Head of caudate nucleus (tissue), 42 donors: ENCODE measurements around the gene ZC2HC1C.
"Not testable (repeated sequence)": the region's sequence is repeated elsewhere in the genome, so short reads cannot be mapped to it uniquely, and the experiment has no call there.

Experiments used
- DNase-seq, 42 donors: peaks; one replicate each; pipeline versions ENCODE4 v3.0.0 to v3.0.0-alpha.2; 2020 to 2021; ENCODE audit warnings: mixed read lengths in 7 of 42
- intact Hi-C: fragments of 100-400 bp; cut with DNase I; formaldehyde crosslinking; loops from one replicate; pipeline ENCODE4 v1.15.0; 2022

Gene ZC2HC1C

GRCh38 chr14:75051556-75051899 lies 17.9 kb upstream of the ZC2HC1C start:
- intact Hi-C loops: no loop called here
- DNase-seq: no peak

- no peak for DNase-seq
- intact Hi-C loops: no loop called here
Observed at GRCh38 chr14:75053396-75054291, 15.8 kb upstream of the ZC2HC1C start.

- intact Hi-C loops: no loop called here
- DNase-seq: no peak
Observed at GRCh38 chr14:75054421-75054820, 15.0 kb upstream of the ZC2HC1C start.

GRCh38 chr14:75059642-75060041 lies 9.8 kb upstream of the ZC2HC1C start:
- no peak for DNase-seq
- intact Hi-C loops: loop anchor here (10.0 kb wide), 1 partner anchor 55 kb away; the partner anchor contains the start of gene EIF2B2

- intact Hi-C loops: loop anchor here (10.0 kb wide), 1 partner anchor 56 kb away; the partner anchor contains the start of gene EIF2B2
- no peak for DNase-seq
Observed at GRCh38 chr14:75060420-75060819, 9.0 kb upstream of the ZC2HC1C start.

- intact Hi-C loops: loop anchor here (10.0 kb wide), 1 partner anchor 58 kb away; the partner anchor contains the start of gene EIF2B2
- DNase-seq: no peak
Observed at GRCh38 chr14:75063013-75063412, 6.4 kb upstream of the ZC2HC1C start.

- intact Hi-C loops: loop anchor here (10.0 kb wide), 1 partner anchor 59 kb away; the partner anchor contains the start of gene EIF2B2
- peak; percentile 88 to 97 (median 94) for DNase-seq
Observed at GRCh38 chr14:75063491-75064204, 5.8 kb upstream of the ZC2HC1C start, which contains the start of gene ACYP1. TSS of gene ACYP1 (minus strand) at chr14:75064024. CDS start at chr14:75063553, 471 bp downstream.

GRCh38 chr14:75064205-75064567 lies 5.3 kb upstream of the ZC2HC1C start:
- DNase-seq: no peak

GRCh38 chr14:75066691-75067090 lies 2.8 kb upstream of the ZC2HC1C start:
- intact Hi-C loops: loop anchor here (10.0 kb wide), 1 partner anchor 62 kb away; the partner anchor contains the start of gene EIF2B2
- no peak for DNase-seq

More at GRCh38 chr14:75064205-75064567, 5.3 kb upstream of the ZC2HC1C start:
- intact Hi-C loops: loop anchor here (10.0 kb wide), 1 partner anchor 59 kb away; the partner anchor contains the start of gene EIF2B2

GRCh38 chr14:75067212-75067611 lies 2.2 kb upstream of the ZC2HC1C start:
- intact Hi-C loops: loop anchor here (10.0 kb wide), 1 partner anchor 62 kb away; the partner anchor contains the start of gene EIF2B2
- DNase-seq: no peak

- intact Hi-C loops: loop anchor here (10.0 kb wide), 1 partner anchor 63 kb away; the partner anchor contains the start of gene EIF2B2
- DNase-seq: not testable (repeated sequence)
Observed at GRCh38 chr14:75067765-75068164, 1.7 kb upstream of the ZC2HC1C start.

- intact Hi-C loops: loop anchor here (10.0 kb wide), 1 partner anchor 64 kb away; the partner anchor contains the start of gene EIF2B2
- DNase-seq: peak in 1 of 42 donors; percentile 22
Observed at GRCh38 chr14:75068294-75069120, 934 bp upstream of the ZC2HC1C start.

- intact Hi-C loops: loop anchor here (10.0 kb wide), 1 partner anchor 65 kb away; the partner anchor contains the start of gene EIF2B2
- peak in 1 of 42 donors; percentile 26 for DNase-seq
Observed at GRCh38 chr14:75069811-75070145, 337 bp downstream of the ZC2HC1C start.

GRCh38 chr14:75070383-75070782 lies 942 bp downstream of the ZC2HC1C start:
- DNase-seq: no peak
- intact Hi-C loops: no loop called here

GRCh38 chr14:75077794-75078193 lies 8.4 kb downstream of the ZC2HC1C start:
- no peak for DNase-seq
- intact Hi-C loops: no loop called here

GRCh38 chr14:75079521-75079920 lies 10.1 kb downstream of the ZC2HC1C start:
- no peak for DNase-seq
- intact Hi-C loops: no loop called here

- intact Hi-C loops: loop anchor here (5.0 kb wide), 1 partner anchor 134 kb away; no protein-coding TSS in a partner anchor
- DNase-seq: no peak
Observed at GRCh38 chr14:75081660-75082229, 12.3 kb downstream of the ZC2HC1C start.

GRCh38 chr14:75083271-75083670 lies 13.8 kb downstream of the ZC2HC1C start:
- intact Hi-C loops: loop anchor here (5.0 kb wide), 1 partner anchor 136 kb away; no protein-coding TSS in a partner anchor
- DNase-seq: no peak
